ENCODE measurements around the gene CAMKK2.
"Not testable (repeated sequence)": the region's sequence is repeated elsewhere in the genome, so short reads cannot be mapped to it uniquely, and the experiment has no call there.

CAMKK2 gene

DNA sequence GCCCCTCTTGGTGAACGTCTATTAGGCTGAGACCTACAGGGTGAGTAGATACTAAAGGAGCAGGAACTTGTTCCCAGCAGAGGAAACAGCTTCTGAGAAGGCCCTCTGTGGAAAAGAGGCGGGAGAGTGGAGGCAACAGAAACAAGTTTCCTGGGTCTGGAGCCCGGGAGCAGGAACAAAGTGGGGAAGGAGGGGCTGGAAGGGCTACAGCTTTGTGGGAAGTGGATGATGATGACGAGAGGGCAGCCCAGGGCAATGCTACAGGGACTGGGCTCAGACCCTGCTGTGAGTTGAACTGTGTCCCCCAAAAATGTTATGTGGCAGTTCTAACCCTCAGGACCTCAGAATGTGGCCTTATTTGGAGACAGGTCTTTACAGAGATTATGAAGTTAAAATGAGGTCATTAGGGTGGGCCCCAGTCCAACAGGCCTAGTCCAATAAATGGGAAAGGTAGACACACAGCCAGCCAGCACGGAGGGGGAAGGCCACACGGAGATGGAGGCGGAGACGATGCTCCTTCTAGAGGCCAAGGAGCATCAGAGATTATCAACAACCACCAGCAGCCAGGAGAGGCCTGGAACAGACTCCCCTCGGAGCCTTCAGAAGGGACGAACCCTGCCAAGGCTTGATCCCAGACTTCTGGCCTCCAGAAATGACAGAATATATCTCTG, 14.3 kb downstream of the CAMKK2 start:
- no peaks in the 10 kb centered on the region for H3K27me3 ChIP-seq (ENCODE audit: low read depth, low read length)
- no peak overlapping the region for H2AFZ ChIP-seq (ENCODE audit: low read depth, low read length)
- H3K79me2 ChIP-seq (ENCODE audit: low read length), result peaks cover 11% of the 10 kb centered on the region
- no peaks in the 10 kb centered on the region for H3K36me3 ChIP-seq (replicated peaks; ENCODE audit: low read depth, low read length)
- no peak overlapping the region for H3K4me3 ChIP-seq (ENCODE audit: low read length)
- no peaks in the 10 kb centered on the region for H4K20me1 ChIP-seq (ENCODE audit: insufficient read depth, low read length)
- no peak overlapping the region for H3K9ac ChIP-seq (ENCODE audit: low read length)
- H3K4me1 ChIP-seq (ENCODE audit: low read length), result no peaks in the 10 kb centered on the region
- no peak overlapping the region for H3K27ac ChIP-seq (ENCODE audit: low read length)
- TF ChIP-seq, protein P1, sequence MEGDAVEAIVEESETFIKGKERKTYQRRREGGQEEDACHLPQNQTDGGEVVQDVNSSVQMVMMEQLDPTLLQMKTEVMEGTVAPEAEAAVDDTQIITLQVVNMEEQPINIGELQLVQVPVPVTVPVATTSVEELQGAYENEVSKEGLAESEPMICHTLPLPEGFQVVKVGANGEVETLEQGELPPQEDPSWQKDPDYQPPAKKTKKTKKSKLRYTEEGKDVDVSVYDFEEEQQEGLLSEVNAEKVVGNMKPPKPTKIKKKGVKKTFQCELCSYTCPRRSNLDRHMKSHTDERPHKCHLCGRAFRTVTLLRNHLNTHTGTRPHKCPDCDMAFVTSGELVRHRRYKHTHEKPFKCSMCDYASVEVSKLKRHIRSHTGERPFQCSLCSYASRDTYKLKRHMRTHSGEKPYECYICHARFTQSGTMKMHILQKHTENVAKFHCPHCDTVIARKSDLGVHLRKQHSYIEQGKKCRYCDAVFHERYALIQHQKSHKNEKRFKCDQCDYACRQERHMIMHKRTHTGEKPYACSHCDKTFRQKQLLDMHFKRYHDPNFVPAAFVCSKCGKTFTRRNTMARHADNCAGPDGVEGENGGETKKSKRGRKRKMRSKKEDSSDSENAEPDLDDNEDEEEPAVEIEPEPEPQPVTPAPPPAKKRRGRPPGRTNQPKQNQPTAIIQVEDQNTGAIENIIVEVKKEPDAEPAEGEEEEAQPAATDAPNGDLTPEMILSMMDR (IDR thresholded peaks at IDR 0.05; ENCODE audit: low read depth, low read length), result no peak
- TF ChIP-seq EZH2phosphoT487 (IDR thresholded peaks at IDR 0.05; ENCODE audit: low read depth), result no peak
- H3K4me2 ChIP-seq (ENCODE audit: low read length), result no peak overlapping the region
- no peaks in the 10 kb centered on the region for H3K9me3 ChIP-seq (ENCODE audit: insufficient read depth, low read length)

DNA sequence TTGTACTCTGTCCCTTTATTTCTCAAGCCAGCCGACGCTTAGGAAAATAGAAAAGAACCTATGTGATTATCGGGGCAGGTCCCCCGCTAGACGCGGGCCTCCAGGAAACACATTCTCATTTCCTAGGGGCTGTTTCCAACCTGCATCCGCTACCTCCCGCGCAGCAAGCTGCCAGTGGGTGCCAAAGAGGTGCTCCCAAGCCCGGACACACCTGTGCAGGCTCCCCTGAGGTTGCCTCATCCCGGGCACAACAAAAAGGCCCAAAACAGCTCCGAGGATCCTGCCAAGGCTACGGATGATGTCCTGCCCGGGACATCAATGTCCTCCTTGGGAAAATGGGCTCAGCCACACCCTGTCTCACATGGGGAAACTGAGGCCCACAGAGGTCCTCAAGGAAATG, 15.4 kb downstream of the CAMKK2 start:
- not testable (repeated sequence) for H3K4me2 ChIP-seq (ENCODE audit: low read length); H3K79me2 ChIP-seq (ENCODE audit: low read length); H3K4me1 ChIP-seq (ENCODE audit: low read length); H4K20me1 ChIP-seq (ENCODE audit: insufficient read depth, low read length); H3K4me3 ChIP-seq (ENCODE audit: low read length); H3K36me3 ChIP-seq (replicated peaks; ENCODE audit: low read depth, low read length); H3K9ac ChIP-seq (ENCODE audit: low read length); H3K27me3 ChIP-seq (ENCODE audit: low read depth, low read length); H2AFZ ChIP-seq (ENCODE audit: low read depth, low read length); H3K9me3 ChIP-seq (ENCODE audit: insufficient read depth, low read length); H3K27ac ChIP-seq (ENCODE audit: low read length)

DNA sequence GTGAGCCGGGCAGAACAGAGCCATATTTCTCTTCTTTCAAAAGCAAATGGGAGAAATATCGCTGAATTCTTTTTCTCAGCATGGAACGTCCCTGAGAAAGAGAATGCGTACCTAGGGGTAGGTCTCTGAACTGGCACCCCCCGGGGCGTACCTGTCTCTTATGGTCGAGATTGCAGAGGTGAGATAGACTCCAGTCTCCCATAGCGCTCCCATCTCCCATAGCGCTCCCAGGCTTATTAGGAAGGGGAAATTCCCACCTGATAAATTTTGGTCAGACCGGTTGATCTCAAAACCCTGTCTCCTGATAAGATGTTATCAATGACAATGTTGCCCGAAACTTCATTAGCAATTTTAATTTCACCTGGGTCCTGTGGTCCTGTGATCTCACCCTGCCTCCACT, 16.0 kb downstream of the CAMKK2 start:
- not testable (repeated sequence) for H3K9me3 ChIP-seq (ENCODE audit: insufficient read depth, low read length); H3K36me3 ChIP-seq (replicated peaks; ENCODE audit: low read depth, low read length); H2AFZ ChIP-seq (ENCODE audit: low read depth, low read length); H4K20me1 ChIP-seq (ENCODE audit: insufficient read depth, low read length); H3K9ac ChIP-seq (ENCODE audit: low read length); H3K4me2 ChIP-seq (ENCODE audit: low read length); H3K79me2 ChIP-seq (ENCODE audit: low read length); H3K27me3 ChIP-seq (ENCODE audit: low read depth, low read length); H3K4me1 ChIP-seq (ENCODE audit: low read length); H3K4me3 ChIP-seq (ENCODE audit: low read length); H3K27ac ChIP-seq (ENCODE audit: low read length)

DNA sequence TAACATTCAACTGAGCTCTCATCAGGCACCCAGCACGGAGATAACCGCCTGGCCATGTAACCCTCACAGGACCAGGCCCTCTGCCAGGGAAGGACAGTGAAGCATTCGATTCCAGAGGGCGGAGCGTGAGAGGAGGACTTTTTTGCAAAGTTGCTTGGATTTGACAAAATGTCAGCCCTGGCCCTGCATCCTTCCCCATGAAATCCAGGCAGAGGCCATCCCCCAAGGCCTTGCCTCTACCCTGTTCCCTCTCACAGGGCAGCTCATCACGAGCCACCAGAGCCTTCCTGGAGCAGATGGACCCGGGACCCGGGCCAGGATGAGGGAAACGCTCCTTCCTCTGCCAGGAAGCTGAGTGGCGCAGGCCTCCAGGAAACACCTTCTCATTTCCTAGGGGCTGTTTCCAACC, 17.0 kb downstream of the CAMKK2 start:
- Histone ChIP-seq H3K27me3 (ENCODE audit: low read depth, low read length) (no peaks in the 10 kb centered on the region), H3K9ac (ENCODE audit: low read length) (no peak overlapping the region), H3K27ac (ENCODE audit: low read length) (no peak overlapping the region), H3K4me1 (ENCODE audit: low read length) (no peaks in the 10 kb centered on the region), H2AFZ (ENCODE audit: low read depth, low read length) (no peak overlapping the region), H4K20me1 (ENCODE audit: insufficient read depth, low read length) (no peaks in the 10 kb centered on the region), H3K36me3 (replicated peaks; ENCODE audit: low read depth, low read length) (no peaks in the 10 kb centered on the region), H3K79me2 (ENCODE audit: low read length) (no peaks in the 10 kb centered on the region), H3K9me3 (ENCODE audit: insufficient read depth, low read length) (no peaks in the 10 kb centered on the region), H3K4me2 (ENCODE audit: low read length) (no peak overlapping the region), H3K4me3 (ENCODE audit: low read length) (no peak overlapping the region)
- no peak for TF ChIP-seq EZH2phosphoT487 (IDR thresholded peaks at IDR 0.05; ENCODE audit: low read depth)
- TF ChIP-seq, protein P1 (IDR thresholded peaks at IDR 0.05; ENCODE audit: low read depth, low read length), result no peak

DNA sequence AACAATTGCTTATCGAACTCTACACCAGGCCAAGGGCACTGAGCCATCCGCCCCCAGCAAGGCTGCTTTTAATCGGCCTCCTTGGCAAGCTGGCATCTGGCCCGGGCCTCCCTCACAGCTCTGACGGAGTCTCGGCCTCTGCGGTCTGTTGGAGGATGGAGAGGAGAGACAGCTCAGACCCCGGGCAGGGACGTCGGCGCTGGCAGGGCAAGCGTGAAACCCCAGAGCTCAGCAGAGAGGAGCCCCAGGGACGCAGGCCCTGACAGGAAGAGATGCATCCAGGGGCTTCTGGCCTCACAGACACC, 17.5 kb downstream of the CAMKK2 start:
- no peak overlapping the region for H3K9ac ChIP-seq (ENCODE audit: low read length)
- no peak overlapping the region for H2AFZ ChIP-seq (ENCODE audit: low read depth, low read length)
- no peaks in the 10 kb centered on the region for H3K9me3 ChIP-seq (ENCODE audit: insufficient read depth, low read length)
- no peak overlapping the region for H3K4me3 ChIP-seq (ENCODE audit: low read length)
- TF ChIP-seq EZH2phosphoT487 (IDR thresholded peaks at IDR 0.05; ENCODE audit: low read depth), result no peak
- TF ChIP-seq, protein P1 (IDR thresholded peaks at IDR 0.05; ENCODE audit: low read depth, low read length), result no peak
- H3K4me2 ChIP-seq (ENCODE audit: low read length), result no peak overlapping the region
- H3K4me1 ChIP-seq (ENCODE audit: low read length), result no peaks in the 10 kb centered on the region
- no peaks in the 10 kb centered on the region for H3K36me3 ChIP-seq (replicated peaks; ENCODE audit: low read depth, low read length)
- H3K27ac ChIP-seq (ENCODE audit: low read length), result no peak overlapping the region
- H3K79me2 ChIP-seq (ENCODE audit: low read length), result no peaks in the 10 kb centered on the region
- no peaks in the 10 kb centered on the region for H4K20me1 ChIP-seq (ENCODE audit: insufficient read depth, low read length)
- H3K27me3 ChIP-seq (ENCODE audit: low read depth, low read length), result no peaks in the 10 kb centered on the region

Measured in OCI-LY3 (cell line).